Measurements from ENCODE around the gene SIGLEC12.

GRCh38 chr19:51541458-51542357 lies 40.1 kb upstream of the SIGLEC12 start:
- TF ChIP-seq CTCF (IDR thresholded peaks at IDR 0.05) (no peak), EZH2 (IDR thresholded peaks at IDR 0.05; ENCODE audit: borderline replicate concordance, insufficient read depth, low read depth, low read length, poor library complexity, severe bottlenecking) (no peak)
